Adrenal gland (tissue), 5 donors: ENCODE results near the gene EIF4G3.

Experiments
- CTCF ChIP-seq, 6 experiments: fragments of 450-650 bp in 4 of 6; fragments of 200-600 bp in 2 of 6; sonication (generic) in 1 of 6; IDR thresholded peaks; 1 replicate in 5 of 6; 2 replicates in 1 of 6; pipeline versions ENCODE4 v1.5.1 to v1.8.0; 2016 to 2021; ENCODE audit warnings: antibody characterized with exemption in 6 of 6, mild to moderate bottlenecking in 2 of 6, moderate library complexity in 1 of 6
- POLR2A ChIP-seq, 2 donors: fragments of 450-650 bp; IDR thresholded peaks; one replicate each; pipeline ENCODE4 v1.6.1; 2017; ENCODE audit warnings: antibody characterized with exemption in 2 of 2, mild to moderate bottlenecking in 2 of 2, moderate library complexity in 1 of 2
- donor health status: DM: no; HTN: no; CAD: no.

GRCh38 chr1:20848162-20848561 lies 328.5 kb downstream of the EIF4G3 start:
- TF ChIP-seq CTCF (IDR thresholded peaks at IDR 0.05) (no peak), POLR2A (IDR thresholded peaks at IDR 0.05) (no peak)
